ENCODE results near the gene KCTD15. TPM values are rescaled to one million over a fixed set of nuclear protein-coding genes. Genes with fewer than 3 reads are reported as not detected.

KCTD15 gene
- total and polyA plus RNA-seq, 7 donors: 2.1 to 9.1 (median 5.7) TPM

DNA sequence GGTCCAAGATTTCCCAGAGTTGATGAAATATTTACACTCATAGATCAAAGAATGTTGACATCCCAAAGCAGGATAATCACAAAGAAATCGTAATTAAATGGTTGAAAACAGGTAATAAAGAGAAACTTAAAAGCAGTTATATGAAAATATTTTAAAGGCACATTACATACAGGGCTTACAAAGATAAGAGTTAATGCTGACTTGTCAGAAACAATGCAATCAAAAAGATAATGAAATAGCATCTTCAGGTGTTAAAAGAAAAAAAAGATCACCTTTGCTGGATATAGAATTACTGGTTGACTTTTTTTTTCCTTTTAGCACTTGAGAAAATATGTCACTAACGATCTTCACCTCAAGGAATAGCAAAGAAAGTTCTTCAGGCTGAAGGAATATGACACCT, 48.8 kb downstream of the KCTD15 start:
- H3K4me3 ChIP-seq: no peak overlapping the region
- DNase-seq (no peak), ATAC-seq (no peak)
- peaks cover 0 to 3% (median 0%) of the 10 kb centered on the region in 3 donors for H3K27me3 ChIP-seq (ENCODE audit: insufficient read depth in 3 of 3, low read length in 2 of 3)
- no peaks in the 10 kb centered on the region for H3K36me3 ChIP-seq (ENCODE audit: insufficient read depth in 1 of 2, low read depth in 1 of 2)
- no peaks in the 10 kb centered on the region for H3K9me3 ChIP-seq
- TF ChIP-seq, protein P1, sequence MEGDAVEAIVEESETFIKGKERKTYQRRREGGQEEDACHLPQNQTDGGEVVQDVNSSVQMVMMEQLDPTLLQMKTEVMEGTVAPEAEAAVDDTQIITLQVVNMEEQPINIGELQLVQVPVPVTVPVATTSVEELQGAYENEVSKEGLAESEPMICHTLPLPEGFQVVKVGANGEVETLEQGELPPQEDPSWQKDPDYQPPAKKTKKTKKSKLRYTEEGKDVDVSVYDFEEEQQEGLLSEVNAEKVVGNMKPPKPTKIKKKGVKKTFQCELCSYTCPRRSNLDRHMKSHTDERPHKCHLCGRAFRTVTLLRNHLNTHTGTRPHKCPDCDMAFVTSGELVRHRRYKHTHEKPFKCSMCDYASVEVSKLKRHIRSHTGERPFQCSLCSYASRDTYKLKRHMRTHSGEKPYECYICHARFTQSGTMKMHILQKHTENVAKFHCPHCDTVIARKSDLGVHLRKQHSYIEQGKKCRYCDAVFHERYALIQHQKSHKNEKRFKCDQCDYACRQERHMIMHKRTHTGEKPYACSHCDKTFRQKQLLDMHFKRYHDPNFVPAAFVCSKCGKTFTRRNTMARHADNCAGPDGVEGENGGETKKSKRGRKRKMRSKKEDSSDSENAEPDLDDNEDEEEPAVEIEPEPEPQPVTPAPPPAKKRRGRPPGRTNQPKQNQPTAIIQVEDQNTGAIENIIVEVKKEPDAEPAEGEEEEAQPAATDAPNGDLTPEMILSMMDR (IDR thresholded peaks at IDR 0.05): no peak
- intact Hi-C loops (cut with DNase I): no loop called here
- no peak overlapping the region for H3K27ac ChIP-seq
- H3K4me1 ChIP-seq: no peaks in the 10 kb centered on the region
- 51 to 65% (median 65%) methylated on average over 2 of the region's 2 CpGs for WGBS, 3 donors

DNA sequence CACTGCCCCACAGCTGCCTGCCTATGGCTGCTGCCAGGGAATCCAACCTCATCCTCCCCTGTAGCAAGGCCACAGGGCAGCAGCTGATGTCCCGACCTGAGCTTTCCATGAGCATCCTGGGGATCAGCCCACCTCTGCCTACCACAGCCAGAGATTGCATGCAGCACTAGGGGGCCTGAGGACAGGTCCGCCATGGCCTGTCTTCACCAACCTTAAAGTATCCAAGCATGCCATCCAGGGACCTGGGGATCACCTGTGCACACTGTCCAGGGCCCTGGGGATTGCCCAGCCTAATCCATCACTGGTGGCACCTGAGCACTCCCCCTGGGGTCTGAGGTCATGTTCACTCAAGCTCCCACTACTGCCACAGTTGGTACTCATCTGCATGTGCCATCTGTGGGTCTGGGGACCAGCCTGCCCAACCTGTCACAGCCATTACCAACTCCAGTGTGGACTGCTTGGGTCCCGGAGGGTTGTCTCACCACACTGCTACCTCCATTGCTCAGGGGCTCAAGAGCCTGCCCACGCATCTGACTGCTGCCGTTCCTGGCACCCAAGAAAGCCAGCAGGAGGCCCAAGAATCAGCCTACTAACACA, 53.0 kb downstream of the KCTD15 start:
- Histone ChIP-seq H3K36me3 (ENCODE audit: insufficient read depth in 1 of 2, low read depth in 1 of 2) (no peaks in the 10 kb centered on the region), H3K27me3 (ENCODE audit: insufficient read depth in 3 of 3, low read length in 2 of 3) (no peaks in the 10 kb centered on the region), H3K4me3 (no peak overlapping the region), H3K9me3 (peaks cover 3% of the 10 kb centered on the region), H3K4me1 (no peaks in the 10 kb centered on the region), H3K27ac (no peak overlapping the region)
- WGBS, 3 donors: 89 to 90% (median 90%) methylated on average over 5 of the region's 5 CpGs
- DNase-seq (no peak), ATAC-seq (no peak)
- TF ChIP-seq, protein P1 (IDR thresholded peaks at IDR 0.05): no peak
- intact Hi-C loops (cut with DNase I): no loop called here

DNA sequence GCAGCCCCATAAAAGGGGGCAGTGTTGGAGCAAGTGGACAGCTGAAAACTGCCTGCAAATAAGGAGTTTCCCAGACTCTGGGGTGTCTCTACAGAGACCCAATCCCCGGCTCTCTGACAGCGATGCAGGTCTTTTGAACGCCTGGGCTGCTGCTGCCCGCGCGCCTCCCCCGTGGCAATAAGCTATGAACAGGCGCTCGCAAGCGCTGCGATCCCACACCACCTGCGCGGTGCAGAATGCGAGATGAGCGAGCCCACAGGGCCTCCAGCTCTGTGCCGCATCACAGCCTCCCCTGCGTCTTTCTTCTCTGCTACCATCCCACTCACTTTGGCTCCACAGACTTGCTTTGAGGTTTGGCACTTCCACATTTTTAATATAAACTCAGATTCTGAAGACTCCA, 62.3 kb downstream of the KCTD15 start:
- DNase-seq (no peak), ATAC-seq (no peak)
- WGBS, 3 donors: 78 to 92% (median 85%) methylated on average over 17 of the region's 17 CpGs
- Histone ChIP-seq H3K9me3 (no peaks in the 10 kb centered on the region), H3K4me3 (no peak overlapping the region), H3K4me1 (no peaks in the 10 kb centered on the region), H3K27me3 (ENCODE audit: insufficient read depth in 3 of 3, low read length in 2 of 3) (no peaks in the 10 kb centered on the region), H3K27ac (no peak overlapping the region), H3K36me3 (ENCODE audit: insufficient read depth in 1 of 2, low read depth in 1 of 2) (no peaks in the 10 kb centered on the region)
- intact Hi-C loops (cut with DNase I): no loop called here
- TF ChIP-seq, protein P1 (IDR thresholded peaks at IDR 0.05): no peak

DNA sequence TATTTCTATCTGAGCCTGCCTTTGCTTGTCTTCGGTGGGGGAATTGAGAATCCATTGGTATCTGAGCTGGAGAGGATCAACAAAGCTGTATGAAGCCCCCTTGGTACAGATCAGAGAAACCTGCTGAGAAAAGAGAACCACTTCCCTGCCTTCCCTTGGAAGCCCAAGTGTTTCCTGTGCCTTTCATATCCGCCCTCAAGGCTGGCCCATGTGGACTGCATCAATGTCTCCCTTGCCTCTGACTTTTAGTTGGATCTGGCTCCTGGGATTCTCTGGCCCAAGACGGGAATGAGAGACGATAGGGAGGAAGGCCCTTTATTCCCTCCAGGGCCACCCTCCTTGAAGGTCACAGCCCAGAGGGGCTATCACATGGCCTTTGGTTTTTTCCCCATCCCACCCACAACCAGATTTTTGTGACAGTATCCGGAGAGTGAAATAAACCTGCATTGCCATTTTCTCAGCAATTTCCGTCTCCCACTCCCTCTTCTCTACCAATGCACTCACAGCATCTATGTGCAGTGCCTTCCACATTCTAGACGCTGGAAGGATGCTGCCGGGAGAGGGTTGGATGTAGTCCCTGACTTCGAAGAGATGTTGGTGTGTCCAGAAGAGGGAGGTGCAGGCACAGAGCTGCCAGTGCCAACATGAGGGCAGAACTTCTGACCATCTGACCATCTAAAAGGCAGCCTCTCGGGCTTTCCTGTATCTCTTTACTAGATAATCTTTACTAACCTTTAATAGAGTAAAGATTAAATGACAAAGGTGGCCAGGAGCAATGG, 63.8 kb downstream of the KCTD15 start:
- intact Hi-C loops (cut with DNase I): loop anchor here in 1 of 2 donors (5.0 kb wide), 1 partner anchor 1393 kb away; no protein-coding TSS in a partner anchor
- DNase-seq (no peak), ATAC-seq (no peak)
- H3K36me3 ChIP-seq (ENCODE audit: insufficient read depth in 1 of 2, low read depth in 1 of 2): no peaks in the 10 kb centered on the region
- peaks cover 0 to 9% (median 0%) of the 10 kb centered on the region in 3 donors for H3K27me3 ChIP-seq (ENCODE audit: insufficient read depth in 3 of 3, low read length in 2 of 3)
- TF ChIP-seq, protein P1 (IDR thresholded peaks at IDR 0.05): no peak
- no peaks in the 10 kb centered on the region for H3K4me1 ChIP-seq
- H3K27ac ChIP-seq: no peak overlapping the region
- no peaks in the 10 kb centered on the region for H3K9me3 ChIP-seq
- H3K4me3 ChIP-seq: no peak overlapping the region
- 66 to 74% (median 72%) methylated on average over 10 of the region's 10 CpGs for WGBS, 3 donors
